Transverse colon (tissue), 4 donors: ENCODE data around the gene PLCB1. TPM values are rescaled to one million over a fixed set of nuclear protein-coding genes. Genes with fewer than 3 reads are reported as not detected.

ENCODE experiments used
- DNase-seq: peaks from one replicate; pipeline ENCODE4 v3.0.0-alpha.2; 2019
- H3K27ac ChIP-seq, 4 donors: fragments of 200-600 bp; sonication (generic); 2 replicates each; pipeline ENCODE4 v1.5.1; 2016 to 2018; ENCODE audit warnings: inconsistent platforms in 4 of 4
- H3K27me3 ChIP-seq: fragments of 200-600 bp; sonication (generic); 2 replicates; pipeline ENCODE4 v1.5.1; 2017; ENCODE audit warnings: inconsistent platforms
- H3K36me3 ChIP-seq, 4 donors: fragments of 200-600 bp; sonication (generic); 2 replicates each; pipeline ENCODE4 v1.5.1; 2017 to 2019; ENCODE audit warnings: inconsistent platforms in 4 of 4
- H3K4me1 ChIP-seq, 4 donors: fragments of 200-600 bp; sonication (generic); 2 replicates each; pipeline ENCODE4 v1.5.1; 2017 to 2020; ENCODE audit warnings: inconsistent platforms in 4 of 4
- H3K4me3 ChIP-seq, 4 donors: fragments of 200-600 bp; sonication (generic); 1 replicate in 1 of 4; 2 replicates in 3 of 4; pipeline versions ENCODE4 v1.5.1 to v1.6.1; 2017 to 2019; ENCODE audit warnings: inconsistent platforms in 4 of 4
- H3K9me3 ChIP-seq, 2 donors: fragments of 200-600 bp; sonication (generic); 2 replicates each; pipeline ENCODE4 v1.5.1; 2017 to 2019; ENCODE audit warnings: inconsistent platforms in 2 of 2
- EP300 ChIP-seq: sonication (generic); formaldehyde crosslinking; IDR thresholded peaks from one replicate; pipeline ENCODE4 v1.6.1; 2017; ENCODE audit warnings: antibody characterized with exemption, low read depth
- POLR2A ChIP-seq: fragments of 450-650 bp; IDR thresholded peaks from one replicate; pipeline ENCODE4 v1.6.1; 2016; ENCODE audit warnings: antibody characterized with exemption, mild to moderate bottlenecking, moderate library complexity
- POLR2AphosphoS5 ChIP-seq, 3 donors: sonication (generic); formaldehyde crosslinking; IDR thresholded peaks; one replicate each; pipeline ENCODE4 v1.6.1; 2016; ENCODE audit warnings: antibody characterized with exemption in 3 of 3
- WGBS, 2 donors: methylation state at CpG; one replicate each; pipeline ENCODE4 v1.1.5; 2018; ENCODE audit warnings: low coverage in 1 of 2; 5-methylcytosine and 5-hydroxymethylcytosine counted together
- in situ Hi-C, 4 donors: fragments of 200-750 bp; cut with MboI; loops; one replicate each; pipeline versions ENCODE4 v1.15.0 to v1.15.1; 2017; ENCODE audit warnings: low sequenced_read_pairs in 3 of 4, low pct_ligation_motif_present in 1 of 4, low pct_unique_long_range_greater_than_20kb in 1 of 4
- intact Hi-C: fragments of 100-400 bp; cut with DNase I; formaldehyde crosslinking; loops from one replicate; pipeline ENCODE4 v1.15.1; 2023; ENCODE audit warnings: low total_unique reads
- total RNA-seq, 4 donors: library from RNA; depleted of rRNA; stranded (reverse); fragments of >200 nt; gene quantifications; one replicate each; pipeline ENCODE4 v1.1.0, GENCODE V29; 2016
- TF ChIP-seq, protein P1 (sequence below), 5 experiments: fragments of 200-600 bp in 3 of 5; fragments of 450-650 bp in 2 of 5; sonication (generic) in 3 of 5; IDR thresholded peaks; 1 replicate in 2 of 5; 2 replicates in 3 of 5; pipeline ENCODE4 v1.5.1; 2016 to 2017; ENCODE audit warnings: antibody characterized with exemption in 5 of 5, inconsistent platforms in 3 of 5, mild to moderate bottlenecking in 2 of 5, moderate library complexity in 1 of 5

The PLCB1 gene
- total RNA-seq, 4 donors from 2014 or later: 13.1 to 18.6 (median 15.8) TPM

DNA sequence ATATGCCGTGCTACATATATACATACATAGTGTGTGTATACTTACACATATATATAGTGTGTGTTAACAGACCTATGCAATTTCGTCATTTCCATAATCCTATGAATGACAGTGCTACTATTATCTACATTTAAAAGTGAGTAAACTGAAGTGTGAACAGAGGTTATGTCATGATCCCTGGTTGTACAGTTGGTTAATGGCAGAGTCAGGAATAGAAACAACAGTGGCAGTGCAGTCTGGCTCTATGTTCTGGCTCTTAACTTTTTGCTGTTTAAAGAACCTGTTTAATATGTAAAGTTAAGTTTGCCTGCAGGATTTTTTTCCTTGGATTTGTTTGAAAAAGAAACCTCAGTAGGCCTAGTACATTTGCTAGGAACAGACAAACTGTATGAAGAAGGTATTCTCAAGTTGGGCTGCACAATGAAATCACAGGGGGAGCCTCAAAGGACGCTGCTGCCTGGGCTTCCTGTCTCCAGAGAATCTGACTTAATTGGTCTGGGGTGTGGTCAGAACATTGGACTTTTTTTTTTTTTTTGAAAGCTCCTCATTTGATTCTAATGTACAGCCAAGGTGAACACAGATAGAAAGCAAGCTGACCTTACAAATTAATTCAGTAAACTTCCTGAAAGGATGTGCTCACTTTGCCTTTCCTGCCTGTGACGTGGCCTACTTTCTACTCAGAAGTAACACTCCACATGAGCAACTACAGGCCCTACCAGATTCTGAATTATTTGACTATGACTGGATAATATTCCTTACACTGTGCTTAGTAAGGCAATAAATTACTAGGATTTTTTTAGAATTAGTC lies 29.4 kb downstream of the PLCB1 start:
- 49 to 64% methylated on average over 3 to 4 of the region's 4 CpGs for WGBS, 2 donors
- Histone ChIP-seq H3K4me3 (no peak overlapping the region), H3K9me3 (no peaks in the 10 kb centered on the region), H3K27ac (peak overlapping the region; percentile 2 to 45 (median 32)), H3K27me3 (no peaks in the 10 kb centered on the region), H3K4me1 (peaks cover 3 to 14% (median 4%) of the 10 kb centered on the region in 4 donors), H3K36me3 (no peaks in the 10 kb centered on the region)
- in situ Hi-C loops (no loop called here), intact Hi-C loops (no loop called here)
- no peak for TF ChIP-seq EP300
- TF ChIP-seq POLR2A: no peak
- TF ChIP-seq, protein P1, sequence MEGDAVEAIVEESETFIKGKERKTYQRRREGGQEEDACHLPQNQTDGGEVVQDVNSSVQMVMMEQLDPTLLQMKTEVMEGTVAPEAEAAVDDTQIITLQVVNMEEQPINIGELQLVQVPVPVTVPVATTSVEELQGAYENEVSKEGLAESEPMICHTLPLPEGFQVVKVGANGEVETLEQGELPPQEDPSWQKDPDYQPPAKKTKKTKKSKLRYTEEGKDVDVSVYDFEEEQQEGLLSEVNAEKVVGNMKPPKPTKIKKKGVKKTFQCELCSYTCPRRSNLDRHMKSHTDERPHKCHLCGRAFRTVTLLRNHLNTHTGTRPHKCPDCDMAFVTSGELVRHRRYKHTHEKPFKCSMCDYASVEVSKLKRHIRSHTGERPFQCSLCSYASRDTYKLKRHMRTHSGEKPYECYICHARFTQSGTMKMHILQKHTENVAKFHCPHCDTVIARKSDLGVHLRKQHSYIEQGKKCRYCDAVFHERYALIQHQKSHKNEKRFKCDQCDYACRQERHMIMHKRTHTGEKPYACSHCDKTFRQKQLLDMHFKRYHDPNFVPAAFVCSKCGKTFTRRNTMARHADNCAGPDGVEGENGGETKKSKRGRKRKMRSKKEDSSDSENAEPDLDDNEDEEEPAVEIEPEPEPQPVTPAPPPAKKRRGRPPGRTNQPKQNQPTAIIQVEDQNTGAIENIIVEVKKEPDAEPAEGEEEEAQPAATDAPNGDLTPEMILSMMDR (IDR thresholded peaks at IDR 0.05): no peak
- TF ChIP-seq POLR2AphosphoS5 (IDR thresholded peaks at IDR 0.05): no peak
- DNase-seq: no peak

DNA sequence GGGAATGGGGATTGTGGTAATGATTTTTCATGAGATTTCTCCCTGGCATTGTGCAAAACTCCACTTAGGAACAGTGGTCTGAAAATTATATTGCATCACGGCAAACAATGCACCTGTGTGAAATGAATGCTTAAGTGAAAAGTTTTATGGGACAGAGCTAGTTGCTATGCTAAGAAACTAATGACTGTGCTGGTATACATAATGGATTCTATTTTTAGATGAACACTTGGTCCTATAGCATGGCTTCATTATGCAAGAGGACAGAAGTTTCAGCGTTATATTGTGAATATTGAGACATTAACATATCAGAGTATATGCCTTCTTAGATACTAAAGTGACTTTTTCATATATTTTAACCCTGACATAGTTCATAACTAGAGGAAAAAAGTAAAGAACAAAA lies 30.5 kb downstream of the PLCB1 start:
- 85 to 88% methylated on average over 2 of the region's 2 CpGs for WGBS, 2 donors
- H3K9me3 ChIP-seq: no peaks in the 10 kb centered on the region
- TF ChIP-seq POLR2AphosphoS5 (IDR thresholded peaks at IDR 0.05): no peak
- TF ChIP-seq, protein P1 (IDR thresholded peaks at IDR 0.05): no peak
- no peak for TF ChIP-seq EP300
- no peak for TF ChIP-seq POLR2A
- in situ Hi-C loops (no loop called here), intact Hi-C loops (no loop called here)
- DNase-seq: no peak
- H3K27ac ChIP-seq: peak overlapping the region in 1 of 4 donors; percentile 45
- H3K36me3 ChIP-seq: no peaks in the 10 kb centered on the region
- no peaks in the 10 kb centered on the region for H3K27me3 ChIP-seq
- H3K4me1 ChIP-seq: peaks cover 0 to 10% (median 3%) of the 10 kb centered on the region in 4 donors
- H3K4me3 ChIP-seq: no peak overlapping the region

DNA sequence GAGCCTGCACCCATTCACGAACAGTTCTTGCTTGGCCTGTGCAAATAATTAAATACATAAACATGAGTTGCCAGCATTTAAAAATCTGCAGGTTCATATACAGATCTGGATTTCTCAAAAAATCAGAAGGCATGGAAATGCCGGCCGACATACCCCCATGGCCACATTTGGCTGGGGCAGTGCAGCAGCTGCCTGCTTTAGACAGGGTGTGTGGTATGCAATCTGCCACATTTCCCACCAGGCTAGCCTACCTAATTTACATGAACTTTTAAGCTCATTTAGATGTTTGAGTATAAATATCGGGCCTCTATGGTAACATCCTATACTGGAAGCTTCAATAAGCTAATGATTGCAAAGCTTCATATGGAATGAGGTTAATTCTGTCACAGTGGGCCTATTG lies 31.5 kb downstream of the PLCB1 start:
- TF ChIP-seq POLR2A (no peak), POLR2AphosphoS5 (IDR thresholded peaks at IDR 0.05) (no peak), EP300 (no peak)
- TF ChIP-seq, protein P1 (IDR thresholded peaks at IDR 0.05): no peak
- no peak overlapping the region for H3K4me3 ChIP-seq
- H3K27ac ChIP-seq: no peak overlapping the region
- intact Hi-C loops: no loop called here
- whole genome bisulfite sequencing, 2 donors: 80 to 94% methylated on average over 1 to 4 of the region's 4 CpGs
- H3K4me1 ChIP-seq: peaks cover 0 to 10% (median 3%) of the 10 kb centered on the region in 4 donors
- no peaks in the 10 kb centered on the region for H3K27me3 ChIP-seq
- in situ Hi-C loops: no loop called here
- no peaks in the 10 kb centered on the region for H3K36me3 ChIP-seq
- DNase-seq: no peak
- no peaks in the 10 kb centered on the region for H3K9me3 ChIP-seq

DNA sequence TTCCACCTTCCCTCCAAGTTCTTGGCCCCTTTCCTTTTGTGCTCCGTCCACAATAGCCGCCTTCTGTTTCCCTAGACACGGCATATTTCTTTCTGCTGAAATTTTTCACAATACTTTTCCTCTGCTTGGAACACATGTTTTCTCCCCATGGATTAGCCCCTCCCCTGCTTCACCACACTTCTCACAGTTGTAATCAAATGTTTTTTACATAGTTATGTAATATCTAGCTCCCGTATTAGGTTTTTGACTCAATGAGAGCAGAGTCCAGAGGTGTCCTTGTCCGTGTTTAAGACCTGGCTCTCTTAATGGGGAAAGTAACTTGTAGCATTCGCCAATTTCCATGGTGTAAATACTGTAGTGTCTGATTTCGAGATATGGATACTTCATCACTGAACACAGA lies 34.7 kb downstream of the PLCB1 start:
- TF ChIP-seq POLR2AphosphoS5 (IDR thresholded peaks at IDR 0.05) (no peak), EP300 (no peak), POLR2A (no peak)
- TF ChIP-seq, protein P1 (IDR thresholded peaks at IDR 0.05): no peak
- WGBS, 2 donors: 86 to 100% methylated on average over 3 to 7 of the region's 7 CpGs
- H3K9me3 ChIP-seq: no peaks in the 10 kb centered on the region
- no peak for DNase-seq
- intact Hi-C loops: no loop called here
- H3K27me3 ChIP-seq: no peaks in the 10 kb centered on the region
- no peaks in the 10 kb centered on the region for H3K36me3 ChIP-seq
- peaks cover 0 to 8% (median 1%) of the 10 kb centered on the region in 4 donors for H3K4me1 ChIP-seq
- H3K4me3 ChIP-seq: no peak overlapping the region
- in situ Hi-C loops: no loop called here
- no peak overlapping the region for H3K27ac ChIP-seq
